ENCODE results near the gene TCAIM. TPM values are rescaled to one million over a fixed set of nuclear protein-coding genes. Genes with fewer than 3 reads are reported as not detected.
A peak's percentile ranks its signal among the peaks of the same experiment; 100 is the strongest.

Gene TCAIM
- total and polyA plus RNA-seq, 5 experiments from 2014 or later: 12.1 to 23.7 (median 14.0) TPM

DNA sequence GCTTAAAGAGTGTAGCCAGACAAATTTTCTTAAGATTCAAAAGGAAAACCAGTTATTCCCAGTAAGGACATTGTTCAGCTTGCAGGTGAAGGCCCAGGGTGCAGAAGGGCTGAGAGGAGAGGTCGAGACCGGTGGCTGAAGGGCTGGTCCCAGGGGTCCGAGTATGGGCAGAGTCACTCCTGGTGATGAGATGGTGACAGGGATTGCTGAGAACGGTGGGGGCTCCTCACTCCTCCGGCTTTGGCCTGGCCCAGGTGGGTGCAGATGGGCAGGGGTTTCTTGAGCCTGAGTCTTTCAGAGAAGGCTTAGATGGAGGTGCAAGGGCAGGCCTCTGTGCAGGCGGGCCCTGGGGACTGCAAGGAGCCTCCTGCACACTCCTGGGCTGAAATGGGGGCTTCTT, 82.7 kb downstream of the TCAIM start:
- DNase-seq (no peak), ATAC-seq (no peak)
- POLR2A ChIA-PET: no interaction called here
- Mint-ChIP-seq H3K4me1 (peaks cover 0 to 3% (median 0%) of the 10 kb centered on the region in 4 donors), H3K9me3 (no peaks in the 10 kb centered on the region), H3K36me3 (peaks cover 0 to 2% (median 0%) of the 10 kb centered on the region in 3 donors), H3K4me3 (no peak overlapping the region), H3K27ac (no peak overlapping the region), H3K27me3 (peaks cover 0 to 24% (median 0%) of the 10 kb centered on the region in 5 donors)

DNA sequence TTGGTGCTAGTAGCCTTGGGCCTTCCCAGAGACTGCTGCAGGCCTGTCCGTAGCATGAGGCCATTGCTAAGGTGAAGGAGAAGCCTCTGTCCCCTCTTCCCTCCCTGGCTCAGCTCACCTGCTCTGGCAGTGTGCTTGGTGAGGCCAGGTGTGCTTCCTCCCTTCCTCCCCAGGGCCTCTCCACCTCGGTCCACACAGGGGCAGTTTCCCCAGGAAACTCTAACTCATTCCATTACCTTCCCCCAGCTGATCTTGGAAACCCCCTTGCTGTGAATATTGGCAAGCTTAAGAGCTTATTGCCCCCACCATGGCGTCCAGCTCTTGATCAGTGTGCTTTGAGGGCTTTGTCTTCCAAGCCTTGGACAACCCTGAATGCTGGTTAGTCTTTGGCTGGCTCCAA, 86.2 kb downstream of the TCAIM start:
- Mint-ChIP-seq H3K9me3 (no peaks in the 10 kb centered on the region), H3K27ac (peak overlapping the region in 2 of 10 donors; percentile 25 to 41), H3K4me1 (no peaks in the 10 kb centered on the region), H3K36me3 (no peaks in the 10 kb centered on the region), H3K4me3 (no peak overlapping the region), H3K27me3 (peaks cover 0 to 24% (median 0%) of the 10 kb centered on the region in 5 donors)
- ATAC-seq (no peak), DNase-seq (no peak)
- POLR2A ChIA-PET: no interaction called here

DNA sequence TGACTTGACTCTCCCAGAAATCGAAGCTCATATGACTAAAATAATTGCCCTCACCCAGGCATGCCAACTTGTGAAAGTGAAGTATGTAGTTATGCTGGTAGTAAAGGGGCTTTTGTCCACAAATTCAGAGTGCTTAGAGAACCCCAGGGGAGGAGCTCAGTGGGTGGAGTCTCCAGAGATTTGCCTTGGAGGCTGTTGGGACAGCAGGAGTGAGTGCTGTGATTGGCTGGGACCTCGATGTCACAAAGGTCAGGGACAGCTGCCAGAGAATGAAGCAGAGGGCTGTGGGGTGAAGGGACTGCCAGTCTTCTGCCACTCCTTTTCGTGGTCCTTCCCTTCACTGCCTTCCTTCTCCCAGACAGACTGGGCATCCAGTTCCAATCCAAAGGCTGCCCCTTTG, 89.1 kb downstream of the TCAIM start:
- no peaks in the 10 kb centered on the region for H3K9me3 Mint-ChIP-seq
- H3K4me1 Mint-ChIP-seq: no peaks in the 10 kb centered on the region
- no peaks in the 10 kb centered on the region for H3K36me3 Mint-ChIP-seq
- no peak overlapping the region for H3K4me3 Mint-ChIP-seq
- ATAC-seq: no peak
- no peak for DNase-seq
- peak overlapping the region in 2 of 10 donors; percentile 56 to 85 for H3K27ac Mint-ChIP-seq
- H3K27me3 Mint-ChIP-seq: peaks cover 0 to 10% (median 0%) of the 10 kb centered on the region in 5 donors
- POLR2A ChIA-PET: no interaction called here

DNA sequence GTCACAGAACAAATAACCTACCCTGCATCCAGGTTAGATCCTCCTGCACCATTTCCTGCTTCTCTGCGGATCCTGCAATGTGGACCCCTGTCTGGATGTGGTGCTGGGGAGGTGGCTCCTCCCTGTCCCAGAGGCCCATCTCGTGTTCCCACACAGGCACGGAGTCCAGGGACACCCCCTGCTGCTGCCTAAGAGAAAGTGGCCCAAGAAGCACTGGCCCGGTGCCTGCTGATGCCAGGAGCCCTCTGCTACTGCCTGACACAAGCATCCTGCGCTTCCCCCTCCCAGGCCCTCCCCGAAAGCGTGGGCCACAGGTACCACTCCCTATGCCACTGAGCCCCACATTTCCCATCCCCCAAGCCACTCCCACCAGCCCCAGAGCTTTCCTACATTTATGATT, 90.3 kb downstream of the TCAIM start:
- POLR2A ChIA-PET: no interaction called here
- H3K27me3 Mint-ChIP-seq: peaks cover 0 to 10% (median 0%) of the 10 kb centered on the region in 5 donors
- H3K4me1 Mint-ChIP-seq: peaks cover 0 to 1% (median 0%) of the 10 kb centered on the region in 4 donors

DNA sequence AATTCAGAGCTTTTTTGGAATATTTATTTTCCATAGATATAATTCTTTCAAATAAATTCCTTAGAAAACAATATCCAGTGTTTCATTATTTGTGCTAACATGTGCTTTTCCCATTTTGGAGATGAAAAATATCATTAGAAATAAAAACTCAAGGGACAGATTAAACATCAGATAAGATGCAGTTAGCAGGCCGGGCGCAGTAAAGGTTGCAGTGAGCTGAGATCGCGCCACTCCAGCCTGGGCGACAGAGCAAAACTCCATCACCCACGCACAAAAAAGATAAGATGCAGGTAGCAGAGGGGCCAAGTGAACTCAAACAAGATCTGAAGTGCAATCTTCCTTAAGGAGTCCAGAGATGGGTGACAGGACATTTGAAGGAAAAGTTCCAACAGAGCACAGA, 90.9 kb downstream of the TCAIM start:
- Mint-ChIP-seq H3K9me3 (no peaks in the 10 kb centered on the region), H3K4me3 (no peak overlapping the region), H3K4me1 (peaks cover 0 to 1% (median 0%) of the 10 kb centered on the region in 4 donors), H3K27ac (no peak overlapping the region), H3K36me3 (no peaks in the 10 kb centered on the region), H3K27me3 (peaks cover 0 to 7% (median 0%) of the 10 kb centered on the region in 5 donors)
- ATAC-seq: no peak
- POLR2A ChIA-PET: no interaction called here
- no peak for DNase-seq

More for the DNA sequence above, 90.3 kb downstream of the TCAIM start:
- DNase-seq: no peak
- no peaks in the 10 kb centered on the region for H3K36me3 Mint-ChIP-seq
- no peaks in the 10 kb centered on the region for H3K9me3 Mint-ChIP-seq
- no peak overlapping the region for H3K27ac Mint-ChIP-seq
- no peak for ATAC-seq
- H3K4me3 Mint-ChIP-seq: no peak overlapping the region

DNA sequence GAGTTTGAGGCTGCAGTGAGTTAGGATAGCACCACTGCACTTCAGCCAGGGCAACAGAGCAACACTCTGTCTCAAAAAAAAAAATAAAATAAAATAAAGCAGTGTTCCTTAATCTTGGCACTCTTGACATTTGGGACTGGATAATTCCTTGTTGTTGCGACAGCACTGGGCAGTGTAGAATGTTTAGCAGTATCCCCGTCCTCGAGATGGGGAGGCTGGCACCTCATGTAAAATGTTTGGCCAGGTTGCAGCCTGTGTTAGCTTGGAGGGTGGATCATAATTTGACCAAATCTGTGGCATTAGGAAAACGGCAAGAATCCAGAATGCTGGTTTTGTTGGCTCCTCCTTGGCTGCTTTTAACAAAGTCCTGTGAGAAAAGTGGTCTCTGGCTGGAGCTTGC, 91.9 kb downstream of the TCAIM start:
- Mint-ChIP-seq H3K4me3 (no peak overlapping the region), H3K36me3 (no peaks in the 10 kb centered on the region), H3K9me3 (no peaks in the 10 kb centered on the region), H3K27ac (no peak overlapping the region), H3K27me3 (no peaks in the 10 kb centered on the region), H3K4me1 (peaks cover 0 to 1% (median 0%) of the 10 kb centered on the region in 4 donors)
- DNase-seq (no peak), ATAC-seq (no peak)
- POLR2A ChIA-PET: no interaction called here

DNA sequence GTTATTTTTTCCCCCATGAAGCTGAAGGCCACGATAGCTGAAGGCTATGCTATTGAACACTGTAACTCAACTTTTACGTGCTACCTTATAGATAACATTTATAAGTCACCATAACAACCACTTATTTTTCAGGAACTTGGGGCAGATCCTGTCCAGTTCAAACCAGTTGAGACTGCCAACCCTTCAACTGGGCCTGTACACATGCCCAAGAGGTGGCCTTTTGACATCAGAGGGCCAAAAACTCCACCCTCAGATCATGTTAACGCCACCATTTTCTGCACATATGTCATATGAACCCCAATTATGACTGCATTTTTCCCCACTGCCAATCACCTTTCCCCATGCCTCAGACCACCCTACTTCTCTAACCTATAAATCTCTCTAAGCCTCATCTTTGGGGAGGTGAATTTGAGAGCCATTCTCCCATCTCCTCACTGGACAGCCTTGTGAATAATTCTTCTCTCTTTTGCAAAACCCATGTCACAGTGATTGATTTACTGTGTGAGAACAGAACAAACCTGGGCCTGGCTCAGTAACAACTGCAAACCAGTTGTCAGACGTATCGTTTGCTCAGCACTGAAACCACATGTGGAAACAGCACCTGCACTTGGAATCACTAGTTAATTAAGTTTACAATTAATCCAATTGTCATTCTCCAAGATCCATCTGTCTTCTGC, 96.4 kb downstream of the TCAIM start:
- Mint-ChIP-seq H3K36me3 (no peaks in the 10 kb centered on the region), H3K9me3 (no peaks in the 10 kb centered on the region), H3K27me3 (no peaks in the 10 kb centered on the region), H3K27ac (peak overlapping the region in 4 of 10 donors; percentile 4 to 40 (median 20)), H3K4me3 (no peak overlapping the region), H3K4me1 (peaks cover 6 to 15% (median 12%) of the 10 kb centered on the region in 4 donors)
- ATAC-seq: no peak
- POLR2A ChIA-PET: no interaction called here
- no peak for DNase-seq

DNA sequence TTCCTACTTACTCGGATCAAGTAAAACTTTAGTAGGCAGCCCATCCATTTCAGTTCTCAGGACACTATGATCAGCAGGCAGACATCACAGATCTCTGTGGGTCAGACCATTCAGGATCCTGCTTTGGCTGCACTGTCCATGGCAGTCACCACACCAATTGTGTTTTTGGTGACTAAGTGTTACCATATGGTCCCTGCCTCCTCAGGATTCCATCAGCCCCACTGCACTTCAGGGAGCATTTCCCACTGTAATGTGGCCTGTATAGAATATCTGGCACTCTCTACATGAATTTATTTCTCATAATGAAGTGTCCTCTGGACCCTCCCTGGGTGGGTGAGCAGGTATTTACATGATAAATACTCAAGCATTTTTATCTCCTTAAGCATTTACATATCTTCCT, 97.6 kb downstream of the TCAIM start:
- POLR2A ChIA-PET: no interaction called here

DNA sequence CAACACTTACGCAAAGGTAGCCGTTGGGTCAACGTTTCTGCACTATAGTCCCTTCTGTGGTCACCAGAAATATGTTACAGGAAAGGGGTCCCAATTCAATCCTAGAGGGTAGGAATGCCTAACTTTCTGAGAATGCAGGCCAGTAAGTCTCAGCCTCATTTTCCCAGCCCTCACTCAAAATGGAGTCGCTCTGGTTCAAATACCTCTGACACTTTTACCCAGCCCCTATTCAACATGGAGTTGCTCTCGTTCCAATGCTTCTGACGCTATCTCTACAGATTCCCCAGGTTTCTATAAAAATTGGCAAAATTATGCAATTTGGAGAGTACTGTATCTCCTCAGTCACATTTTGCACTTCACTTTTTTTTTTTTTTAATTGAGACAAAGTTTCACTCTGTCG, 99.2 kb downstream of the TCAIM start:
- Mint-ChIP-seq H3K27me3 (no peaks in the 10 kb centered on the region), H3K9me3 (no peaks in the 10 kb centered on the region), H3K27ac (peak overlapping the region in 6 of 10 donors; percentile 2 to 79 (median 49)), H3K4me3 (no peak overlapping the region), H3K4me1 (peaks cover 13 to 41% (median 35%) of the 10 kb centered on the region in 4 donors), H3K36me3 (peaks cover 0 to 6% (median 4%) of the 10 kb centered on the region in 3 donors)
- ATAC-seq (no peak), DNase-seq (no peak)
- POLR2A ChIA-PET: no interaction called here

More for the DNA sequence above, 97.6 kb downstream of the TCAIM start:
- H3K4me3 Mint-ChIP-seq: no peak overlapping the region
- peak overlapping the region in 3 of 10 donors; percentile 11 to 61 (median 27) for H3K27ac Mint-ChIP-seq
- no peaks in the 10 kb centered on the region for H3K9me3 Mint-ChIP-seq
- peaks cover 13 to 25% (median 22%) of the 10 kb centered on the region in 4 donors for H3K4me1 Mint-ChIP-seq
- ATAC-seq (no peak), DNase-seq (no peak)
- H3K36me3 Mint-ChIP-seq: no peaks in the 10 kb centered on the region
- H3K27me3 Mint-ChIP-seq: no peaks in the 10 kb centered on the region

DNA sequence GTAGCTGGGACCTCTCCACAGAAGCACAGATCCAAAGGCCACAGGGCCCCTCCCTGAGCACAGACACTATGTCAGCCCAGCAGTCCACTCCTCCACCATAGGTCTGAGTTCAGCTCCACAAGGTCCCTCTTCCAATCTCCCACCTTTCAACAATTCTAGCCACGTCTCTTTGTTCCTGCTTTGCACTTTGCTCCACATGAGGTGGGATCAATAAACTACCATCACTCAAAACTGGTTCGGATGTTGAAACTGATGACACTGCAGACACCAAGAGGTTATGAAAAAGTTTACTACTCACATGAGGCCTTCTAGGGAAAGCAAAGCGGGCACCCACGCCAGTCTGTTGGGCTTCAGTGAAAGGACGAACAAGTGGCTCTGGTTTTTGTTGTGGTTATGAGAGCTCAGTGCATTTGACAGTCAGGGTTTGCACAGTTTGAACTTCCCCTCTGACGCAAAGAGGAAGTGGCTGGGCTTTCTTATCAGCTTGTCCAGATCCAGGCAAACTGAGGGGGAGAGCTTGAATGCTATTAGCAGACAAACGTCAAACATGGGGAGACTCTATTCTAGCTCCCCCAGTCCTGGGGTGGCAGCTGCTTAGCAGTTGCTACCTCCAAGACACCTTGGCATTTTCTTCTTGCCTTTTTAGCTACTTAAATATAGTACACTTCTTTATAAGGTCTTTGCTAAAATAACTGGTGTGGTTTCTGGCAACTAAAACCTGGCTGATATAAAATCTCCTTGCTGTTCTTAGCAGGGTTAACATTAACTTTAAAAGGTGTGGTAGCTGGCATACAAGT, 101.1 kb downstream of the TCAIM start:
- H3K27me3 Mint-ChIP-seq: no peaks in the 10 kb centered on the region
- no peaks in the 10 kb centered on the region for H3K9me3 Mint-ChIP-seq
- ATAC-seq: peak; percentile 87 to 90
- peaks cover 19 to 48% (median 38%) of the 10 kb centered on the region in 4 donors for H3K4me1 Mint-ChIP-seq
- peak in 9 of 10 donors; percentile 49 to 82 (median 68) for DNase-seq
- H3K36me3 Mint-ChIP-seq: peaks cover 3 to 13% (median 4%) of the 10 kb centered on the region in 3 donors
- H3K4me3 Mint-ChIP-seq: peak overlapping the region; percentile 57 to 88 (median 81)
- POLR2A ChIA-PET: interaction anchor here (0.6 to 1.6 kb wide), 3 partner anchors 71 to 101 kb away, joined by 3 to 7 read pairs (median 4); partner anchors contain the start of gene TCAIM
- H3K27ac Mint-ChIP-seq: peak overlapping the region; percentile 90 to 97 (median 95)

DNA sequence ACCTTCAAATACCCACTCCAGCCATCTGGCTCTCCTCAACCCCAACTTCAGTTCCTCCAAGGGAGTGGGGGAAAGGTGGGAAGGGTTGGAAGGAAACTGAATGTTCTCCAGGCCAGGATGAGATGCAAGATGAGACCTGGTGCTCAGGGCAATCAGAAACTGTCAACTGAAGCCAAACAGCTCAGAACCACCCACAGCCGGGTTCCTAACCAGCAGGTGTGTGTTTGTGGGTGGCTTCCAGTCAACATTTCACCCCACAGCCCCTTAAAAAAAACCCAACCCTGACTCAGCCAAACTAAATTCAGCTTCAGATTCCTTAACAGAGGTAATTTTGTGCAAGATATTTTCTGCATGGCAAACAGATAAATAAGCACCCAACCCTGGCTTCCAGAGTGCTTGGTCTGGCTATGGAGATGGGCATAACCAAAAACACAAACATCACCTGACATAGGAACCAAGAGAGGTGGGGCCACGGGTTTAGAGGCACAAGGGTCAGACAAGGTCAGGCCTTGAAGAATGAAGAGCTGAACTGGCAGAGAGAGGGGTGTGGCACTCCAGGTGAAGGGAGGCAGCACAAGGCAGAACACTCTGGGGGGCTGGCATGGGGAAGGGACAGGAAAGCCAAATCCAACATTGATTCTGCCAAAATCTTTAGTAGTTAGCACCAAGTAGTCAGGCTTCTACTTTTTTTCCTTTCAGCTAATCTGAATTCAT, 104.2 kb downstream of the TCAIM start:
- peaks cover 23 to 56% (median 41%) of the 10 kb centered on the region in 4 donors for H3K4me1 Mint-ChIP-seq
- no peak overlapping the region for H3K4me3 Mint-ChIP-seq
- ATAC-seq (no peak), DNase-seq (peak in 1 of 10 donors; percentile 3)
- peaks cover 17 to 34% (median 26%) of the 10 kb centered on the region in 3 donors for H3K36me3 Mint-ChIP-seq
- H3K9me3 Mint-ChIP-seq: peaks cover 0 to 6% (median 0%) of the 10 kb centered on the region in 9 donors
- no peaks in the 10 kb centered on the region for H3K27me3 Mint-ChIP-seq
- POLR2A ChIA-PET: no interaction called here
- H3K27ac Mint-ChIP-seq: peak overlapping the region; percentile 32 to 97 (median 81)

DNA sequence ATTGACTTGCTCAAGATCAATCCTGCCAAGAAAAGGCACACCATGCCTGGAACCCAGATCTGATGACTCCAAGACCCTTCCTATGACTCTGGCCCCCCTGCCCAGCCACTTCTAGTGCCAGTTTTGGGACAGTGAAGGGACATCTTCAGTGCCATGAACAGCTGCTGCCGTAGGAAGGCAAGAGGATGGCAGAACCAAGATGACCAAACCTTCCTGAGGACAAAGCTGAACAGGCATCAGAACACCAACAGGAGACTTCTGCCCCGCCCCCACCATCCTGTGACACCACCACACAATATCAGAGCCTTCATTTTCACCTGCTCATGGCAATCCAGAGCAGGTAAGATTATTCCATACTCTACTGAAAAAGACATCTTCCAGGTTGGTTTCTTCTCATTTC, 105.9 kb downstream of the TCAIM start:
- POLR2A ChIA-PET: no interaction called here
- no peak for ATAC-seq
- peaks cover 33 to 51% (median 43%) of the 10 kb centered on the region in 3 donors for H3K36me3 Mint-ChIP-seq
- H3K4me1 Mint-ChIP-seq: peaks cover 29 to 48% (median 34%) of the 10 kb centered on the region in 4 donors
- DNase-seq: no peak
- H3K27ac Mint-ChIP-seq: peak overlapping the region in 6 of 10 donors; percentile 7 to 72 (median 56)
- no peak overlapping the region for H3K4me3 Mint-ChIP-seq
- no peaks in the 10 kb centered on the region for H3K27me3 Mint-ChIP-seq
- H3K9me3 Mint-ChIP-seq: peaks cover 0 to 10% (median 3%) of the 10 kb centered on the region in 9 donors
